CD4-positive, alpha-beta memory T cell (primary cell): ENCODE results near the gene KNL1. TPM values are rescaled to one million over a fixed set of nuclear protein-coding genes. Genes with fewer than 3 reads are reported as not detected.
A peak's percentile ranks its signal among the peaks of the same experiment; 100 is the strongest.

ENCODE experiments used
- CTCF ChIA-PET: fragments of 350-600 bp; sonication (Branson Sonifier 250); formaldehyde crosslinking; loops from one replicate; lab custom pipeline; 2021; ENCODE audit warnings: inconsistent platforms; ENCODE audit not compliant: partially characterized antibody; lab: Charles Lee
- POLR2A ChIA-PET: fragments of 350-600 bp; sonication (Branson Sonifier 250); formaldehyde crosslinking; loops from one replicate; lab custom pipeline; 2021; ENCODE audit not compliant: partially characterized antibody; lab: Charles Lee
- DNase-seq, 5 donors: peaks; one replicate each; pipeline versions ENCODE4 v3.0.0 to v3.0.0-alpha.2; 2020 to 2022; ENCODE audit warnings: mixed read lengths in 1 of 5
- H3K27ac ChIP-seq: one replicate; pipeline ENCODE4 v1.7.0; 2013; ENCODE audit warnings: low read depth, low read length
- H3K27me3 ChIP-seq: 2 replicates; pipeline ENCODE4 v1.7.0; 2013; ENCODE audit warnings: mild to moderate bottlenecking, low read length, moderate library complexity; ENCODE audit not compliant: insufficient read depth
- H3K36me3 ChIP-seq: 2 replicates; pipeline ENCODE4 v1.7.0; 2013; ENCODE audit warnings: mild to moderate bottlenecking, low read length, moderate library complexity; ENCODE audit not compliant: insufficient read depth
- H3K4me1 ChIP-seq: 2 replicates; pipeline ENCODE4 v1.7.0; 2013; ENCODE audit warnings: mild to moderate bottlenecking, low read length, moderate library complexity; ENCODE audit not compliant: insufficient read depth
- H3K4me3 ChIP-seq, 2 donors: one replicate each; pipeline ENCODE4 v1.7.0; 2013; ENCODE audit warnings: low read length in 2 of 2, mild to moderate bottlenecking in 1 of 2
- H3K9me3 ChIP-seq, 2 donors: one replicate each; pipeline ENCODE4 v1.7.0; 2013; ENCODE audit warnings: low read length in 2 of 2, control low read depth in 1 of 2; ENCODE audit not compliant: control insufficient read depth in 1 of 2
- H3K27ac Mint-ChIP-seq, 7 donors: one replicate each; pipeline ENCODE4 v1.8.0; 2020 to 2021; ENCODE audit warnings: mixed read lengths in 7 of 7, mild to moderate bottlenecking in 6 of 7, inconsistent platforms in 3 of 7, moderate library complexity in 3 of 7
- H3K27me3 Mint-ChIP-seq, 2 donors: one replicate each; pipeline ENCODE4 v1.8.0; 2020 to 2021; ENCODE audit warnings: mixed read lengths in 2 of 2
- H3K36me3 Mint-ChIP-seq, 2 donors: one replicate each; pipeline ENCODE4 v1.8.0; 2020 to 2021; ENCODE audit warnings: mixed read lengths in 2 of 2, inconsistent platforms in 1 of 2, mild to moderate bottlenecking in 1 of 2
- H3K4me1 Mint-ChIP-seq, 4 donors: one replicate each; pipeline ENCODE4 v1.8.0; 2020 to 2021; ENCODE audit warnings: mixed read lengths in 4 of 4, mild to moderate bottlenecking in 1 of 4
- H3K4me3 Mint-ChIP-seq, 8 donors: one replicate each; pipeline ENCODE4 v1.8.0; 2020 to 2021; ENCODE audit warnings: mixed read lengths in 8 of 8, mild to moderate bottlenecking in 7 of 8, moderate library complexity in 6 of 8, inconsistent platforms in 3 of 8
- H3K9me3 Mint-ChIP-seq, 8 donors: one replicate each; pipeline ENCODE4 v1.8.0; 2020 to 2021; ENCODE audit warnings: mixed read lengths in 8 of 8, mild to moderate bottlenecking in 5 of 8, inconsistent platforms in 3 of 8, moderate library complexity in 1 of 8
- intact Hi-C: fragments of 100-400 bp; cut with micrococcal nuclease; formaldehyde crosslinking; loops from one replicate; pipeline ENCODE4 v1.15.1; 2023
- polyA plus RNA-seq, 2 donors: library from polyadenylated mRNA; unstranded; fragments of 300-500 nt; fragmentation: Illumina TruSeq; gene quantifications; one replicate each; pipeline ENCODE4 v1.2.3, GENCODE V29; 2021
- total RNA-seq, 2 experiments: library from RNA; stranded (reverse); gene quantifications; one replicate each; pipeline ENCODE4 v1.2.3, GENCODE V29; 2021

Gene KNL1
- total and polyA plus RNA-seq, 4 experiments from 2014 or later, result 0.10 to 1.2 (median 0.99) TPM; not detected in 1

DNA sequence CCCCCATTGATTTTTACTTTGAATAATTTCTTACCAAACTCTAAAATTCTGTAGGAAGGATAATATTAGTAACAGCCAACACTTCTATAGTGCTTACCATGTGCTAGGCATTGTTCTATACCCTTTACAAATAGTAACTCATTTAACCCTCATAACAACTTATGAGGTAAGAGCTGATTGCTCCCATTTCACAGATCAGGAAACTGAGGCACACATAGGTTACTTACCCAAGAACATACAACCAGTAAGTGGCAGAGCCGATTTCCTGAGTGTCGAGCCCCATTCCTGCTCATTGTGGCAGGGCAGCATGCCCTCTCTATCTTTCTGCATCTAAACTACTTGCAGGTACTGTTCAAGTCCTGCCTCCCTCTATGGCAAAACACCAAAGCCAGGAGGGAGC lies 38.2 kb upstream of the KNL1 start:
- no peak overlapping the region for H3K4me3 ChIP-seq
- Mint-ChIP-seq H3K27ac (no peak overlapping the region), H3K27me3 (no peaks in the 10 kb centered on the region), H3K4me1 (peaks cover 6 to 14% (median 14%) of the 10 kb centered on the region in 4 donors), H3K36me3 (peaks cover 32 to 71% of the 10 kb centered on the region in 2 donors), H3K4me3 (no peak overlapping the region), H3K9me3 (no peaks in the 10 kb centered on the region)
- CTCF ChIA-PET, result no interaction called here
- no peaks in the 10 kb centered on the region for H3K27me3 ChIP-seq
- POLR2A ChIA-PET, result interaction anchor here (0.6 kb wide), 1 partner anchor 276 kb away, joined by 3 read pairs; no protein-coding TSS in a partner anchor
- peaks cover 15% of the 10 kb centered on the region for H3K36me3 ChIP-seq
- H3K9me3 ChIP-seq, result no peaks in the 10 kb centered on the region
- intact Hi-C loops, result no loop called here
- no peaks in the 10 kb centered on the region for H3K4me1 ChIP-seq
- H3K27ac ChIP-seq, result no peak overlapping the region
- DNase-seq, result no peak

DNA sequence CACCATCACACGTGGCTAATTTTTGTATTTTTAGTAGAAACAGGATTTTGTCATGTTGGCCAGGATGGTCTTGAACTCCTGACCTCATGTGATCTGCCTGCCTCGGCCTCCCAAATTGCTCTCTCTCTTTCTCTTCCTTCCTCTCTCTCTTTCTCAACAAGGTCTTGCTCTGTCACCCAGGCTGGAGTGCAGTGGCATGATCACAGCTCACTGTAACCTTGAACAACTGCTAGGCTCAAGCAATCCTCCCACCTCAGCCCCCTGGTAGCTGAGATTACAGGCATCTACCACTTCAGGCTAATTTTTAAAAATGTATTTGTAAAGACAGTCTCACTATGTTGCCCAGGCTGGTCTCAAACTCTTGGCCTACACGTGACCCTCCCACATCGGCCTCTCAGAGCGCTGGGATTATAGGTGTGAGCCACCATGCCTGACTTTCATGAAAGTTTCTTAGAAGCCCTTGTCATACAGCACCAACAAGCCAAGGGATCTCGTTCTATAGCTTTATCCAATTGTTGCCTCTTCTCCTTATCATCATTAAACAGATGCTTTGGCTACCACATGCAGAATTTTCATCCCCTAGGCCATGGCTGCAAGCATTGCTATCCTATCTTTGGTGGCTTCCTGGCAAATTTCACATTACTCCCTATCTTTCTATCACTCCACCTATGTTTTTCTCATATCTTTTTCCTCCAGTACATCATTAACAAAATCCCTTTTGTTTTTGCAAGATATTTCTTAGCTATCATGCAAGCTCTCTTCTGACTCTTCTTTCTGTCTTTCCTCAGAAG lies 34.9 kb upstream of the KNL1 start:
- Histone ChIP-seq H3K27ac (no peak overlapping the region), H3K9me3 (no peaks in the 10 kb centered on the region), H3K4me3 (no peak overlapping the region), H3K27me3 (no peaks in the 10 kb centered on the region), H3K4me1 (peaks cover 15% of the 10 kb centered on the region), H3K36me3 (peaks cover 4% of the 10 kb centered on the region)
- Mint-ChIP-seq H3K4me1 (peaks cover 16 to 38% (median 32%) of the 10 kb centered on the region in 4 donors), H3K27ac (peak overlapping the region in 2 of 7 donors; percentile 18 to 39), H3K9me3 (no peaks in the 10 kb centered on the region), H3K27me3 (no peaks in the 10 kb centered on the region), H3K4me3 (no peak overlapping the region), H3K36me3 (peaks cover 28 to 63% of the 10 kb centered on the region in 2 donors)
- CTCF ChIA-PET, result interaction anchor here (1.3 to 1.7 kb wide), 3 partner anchors 10 to 39 kb away, joined by 3 to 6 read pairs (median 3); partner anchors contain the start of gene RPUSD2
- intact Hi-C loops, result no loop called here
- POLR2A ChIA-PET, result no interaction called here
- no peak for DNase-seq

GRCh38 chr15:40562691-40563090 lies 31.4 kb upstream of the KNL1 start:
- Mint-ChIP-seq H3K27ac (peak overlapping the region in 4 of 7 donors; percentile 12 to 66 (median 42)), H3K36me3 (peaks cover 7 to 38% of the 10 kb centered on the region in 2 donors)

DNA sequence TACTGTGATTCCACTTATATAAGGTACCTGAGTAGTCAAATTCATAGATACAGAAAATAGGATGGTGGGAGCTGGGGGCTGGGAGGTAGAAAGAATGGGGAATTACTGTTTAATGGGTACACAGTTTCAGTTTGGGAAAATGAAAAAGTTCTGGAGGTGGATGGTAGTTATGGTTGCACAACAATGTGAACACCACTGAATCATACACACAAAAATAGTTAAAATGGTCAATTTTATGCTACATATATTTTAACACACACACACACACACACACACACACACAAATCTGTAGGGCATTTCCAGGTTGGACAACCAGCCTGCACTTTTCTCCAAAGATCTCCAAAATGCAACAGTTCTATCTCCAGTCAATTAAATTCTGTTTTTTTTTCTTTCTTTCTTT lies 30.6 kb upstream of the KNL1 start:
- Histone ChIP-seq H3K4me1 (peaks cover 28% of the 10 kb centered on the region), H3K9me3 (no peaks in the 10 kb centered on the region), H3K27ac (no peak overlapping the region), H3K4me3 (no peak overlapping the region), H3K36me3 (no peaks in the 10 kb centered on the region), H3K27me3 (no peaks in the 10 kb centered on the region)
- H3K4me1 Mint-ChIP-seq, result peaks cover 25 to 58% (median 44%) of the 10 kb centered on the region in 4 donors
- H3K27me3 Mint-ChIP-seq, result no peaks in the 10 kb centered on the region
- H3K4me3 Mint-ChIP-seq, result peak overlapping the region; percentile 50 to 97 (median 66)
- H3K9me3 Mint-ChIP-seq, result no peaks in the 10 kb centered on the region
- POLR2A ChIA-PET, result interaction anchor here (0.9 to 1.6 kb wide), 2 partner anchors 31 to 131 kb away, joined by 3 read pairs; partner anchors contain the start of genes KNL1 and RAD51
- DNase-seq, result no peak
- CTCF ChIA-PET, result no interaction called here
- H3K36me3 Mint-ChIP-seq, result peaks cover 7 to 31% of the 10 kb centered on the region in 2 donors
- peak overlapping the region in 5 of 7 donors; percentile 24 to 98 (median 82) for H3K27ac Mint-ChIP-seq
- intact Hi-C loops, result loop anchor here (10.0 kb wide), 1 partner anchor 331 kb away; the partner anchor contains the start of gene VPS18

More at GRCh38 chr15:40562691-40563090, 31.4 kb upstream of the KNL1 start:
- intact Hi-C loops, result loop anchor here (10.0 kb wide), 1 partner anchor 332 kb away; the partner anchor contains the start of gene VPS18
- Mint-ChIP-seq H3K9me3 (no peaks in the 10 kb centered on the region), H3K4me1 (peaks cover 26 to 57% (median 44%) of the 10 kb centered on the region in 4 donors), H3K27me3 (no peaks in the 10 kb centered on the region), H3K4me3 (peak overlapping the region in 3 of 8 donors; percentile 35 to 72 (median 69))
- Histone ChIP-seq H3K9me3 (no peaks in the 10 kb centered on the region), H3K27ac (no peak overlapping the region), H3K27me3 (no peaks in the 10 kb centered on the region), H3K36me3 (no peaks in the 10 kb centered on the region), H3K4me3 (no peak overlapping the region), H3K4me1 (peaks cover 26% of the 10 kb centered on the region)
- ChIA-PET CTCF (no interaction called here), POLR2A (interaction anchor here (1.6 kb wide), 1 partner anchor 132 kb away, joined by 3 read pairs; the partner anchor contains the start of gene RAD51)
- no peak for DNase-seq

DNA sequence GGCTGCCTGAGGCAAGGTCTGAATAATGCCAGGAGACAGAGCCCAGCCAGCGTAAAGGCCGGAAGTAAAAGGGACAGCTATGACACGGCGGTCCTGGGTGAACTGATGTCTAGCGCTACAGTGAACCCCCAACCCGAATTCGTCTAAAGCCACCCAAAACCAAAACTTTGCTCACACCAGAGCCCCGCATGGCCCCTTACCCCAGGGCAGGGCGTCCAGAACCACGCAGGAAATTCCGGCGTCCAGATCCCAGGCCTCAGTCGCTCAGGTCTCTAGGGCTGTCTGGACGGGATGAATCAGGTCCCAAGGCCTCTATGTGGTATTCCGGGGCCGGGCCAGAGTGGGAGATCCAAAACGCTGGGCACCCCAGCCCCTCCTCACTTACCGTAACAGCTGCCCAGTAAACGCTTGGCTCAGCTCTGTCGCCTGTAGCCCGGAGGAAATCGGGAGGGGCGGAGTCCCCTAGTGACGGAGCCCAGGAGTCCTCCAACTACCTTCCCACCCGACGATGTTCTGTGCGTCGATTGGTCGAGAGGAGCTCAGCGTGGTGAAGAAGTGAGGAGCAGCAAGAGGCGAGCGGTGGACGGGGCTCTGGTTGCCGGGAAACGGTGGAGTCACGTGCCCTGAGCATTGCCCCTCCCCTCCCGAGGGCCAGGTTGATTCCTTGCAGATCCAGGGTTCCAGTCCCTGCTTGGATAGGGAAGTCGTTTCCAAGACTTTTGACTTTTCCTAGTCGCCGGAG lies 29.3 kb upstream of the KNL1 start, which contains the start of gene CCDC32:
Gene CCDC32 (minus strand): TSS at position 452 of the 742 bp plus-strand sequence. CDS start 2,027 bp downstream, outside the sequence.
- Mint-ChIP-seq H3K36me3 (peaks cover 7 to 30% of the 10 kb centered on the region in 2 donors), H3K4me3 (peak within 1 kb of the TSS; percentile 95 to 98 (median 97)), H3K9me3 (no peaks in the 10 kb centered on the region), H3K27me3 (no peaks in the 10 kb centered on the region), H3K27ac (peak within 1 kb of the TSS; percentile 89 to 99 (median 98)), H3K4me1 (peaks cover 26 to 65% (median 42%) of the 10 kb centered on the region in 4 donors)
- no peaks in the 10 kb centered on the region for H3K9me3 ChIP-seq
- intact Hi-C loops, result loop anchor here (1.0 to 10.0 kb wide), 5 partner anchors 30 to 1098 kb away; partner anchors contain the start of genes DNAJC17, KNL1, MGA and VPS18
- ChIA-PET POLR2A (interaction anchor here (0.8 to 2.5 kb wide), 12 partner anchors 12 to 257 kb away, joined by 3 to 14 read pairs (median 4); partner anchors contain the start of genes BAHD1, GCHFR, KNL1 and PLCB2), CTCF (interaction anchor here (0.6 to 2.0 kb wide), 6 partner anchors 14 to 329 kb away, joined by 3 to 16 read pairs (median 4); partner anchors contain the start of gene VPS18)
- no peaks in the 10 kb centered on the region for H3K27me3 ChIP-seq
- H3K4me3 ChIP-seq, result peak within 1 kb of the TSS; percentile 97 to 98
- DNase-seq, result peak; percentile 93 to 98 (median 96)
- no peaks in the 10 kb centered on the region for H3K36me3 ChIP-seq
- H3K27ac ChIP-seq, result peak within 1 kb of the TSS; percentile 92
- peaks cover 34% of the 10 kb centered on the region for H3K4me1 ChIP-seq

DNA sequence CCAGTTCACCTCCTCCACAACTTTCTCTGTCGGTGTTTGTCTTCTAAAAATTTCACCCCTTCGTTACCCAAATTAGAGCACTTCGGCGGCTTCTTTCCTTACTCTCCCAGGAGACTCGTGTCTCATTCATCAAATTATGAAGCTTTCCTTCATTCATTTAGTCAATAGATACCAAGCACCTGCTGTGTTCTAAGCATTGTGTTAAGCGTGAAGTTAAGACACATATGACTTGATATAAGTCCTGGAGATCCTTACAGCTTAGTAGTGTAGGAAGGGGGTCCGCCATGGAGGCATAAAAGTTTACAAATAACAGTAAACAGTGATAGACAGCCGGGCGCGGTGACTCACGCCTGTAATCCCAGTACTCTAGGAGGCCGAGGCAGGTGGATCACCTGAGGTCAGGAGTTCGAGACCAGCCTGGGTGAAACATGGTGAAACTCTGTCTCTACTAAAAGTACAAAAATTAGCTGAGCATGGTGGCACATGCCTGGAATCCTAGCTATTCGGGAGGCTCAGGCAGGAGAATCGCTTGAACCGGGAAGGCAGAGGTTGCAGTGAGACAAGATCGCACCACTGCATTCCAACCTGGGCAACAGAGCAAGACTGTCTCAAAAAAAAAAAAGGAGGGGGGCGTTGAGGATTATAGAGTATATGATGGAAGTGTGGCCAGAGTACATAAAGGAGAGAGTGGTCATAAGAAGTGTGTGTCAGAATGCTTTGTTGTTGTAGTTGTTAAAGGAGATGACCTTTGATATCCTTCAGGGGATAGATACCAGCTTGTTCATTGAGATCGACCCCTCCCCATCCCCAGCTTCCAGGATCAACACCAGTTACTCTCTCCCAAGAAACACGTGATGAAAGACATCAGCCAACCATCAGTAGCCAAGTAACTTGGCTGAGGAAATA lies 28.5 kb upstream of the KNL1 start:
- DNase-seq, result no peak
- Histone ChIP-seq H3K36me3 (no peaks in the 10 kb centered on the region), H3K4me3 (peak overlapping the region; percentile 97 to 98), H3K9me3 (no peaks in the 10 kb centered on the region), H3K27me3 (no peaks in the 10 kb centered on the region), H3K4me1 (peaks cover 42% of the 10 kb centered on the region), H3K27ac (peak overlapping the region; percentile 92)
- POLR2A ChIA-PET, result interaction anchor here (0.9 to 2.5 kb wide), 10 partner anchors 13 to 258 kb away, joined by 3 to 14 read pairs (median 4); partner anchors contain the start of genes BAHD1, GCHFR, PLCB2 and RAD51
- peak overlapping the region; percentile 89 to 99 (median 98) for H3K27ac Mint-ChIP-seq
- H3K4me1 Mint-ChIP-seq, result peaks cover 31 to 68% (median 47%) of the 10 kb centered on the region in 4 donors
- H3K36me3 Mint-ChIP-seq, result peaks cover 7 to 32% of the 10 kb centered on the region in 2 donors
- CTCF ChIA-PET, result interaction anchor here (0.6 to 2.0 kb wide), 7 partner anchors 15 to 329 kb away, joined by 3 to 16 read pairs (median 5); partner anchors contain the start of genes PLCB2 and VPS18
- intact Hi-C loops, result loop anchor here (1.0 to 10.0 kb wide), 5 partner anchors 29 to 1097 kb away; partner anchors contain the start of genes DNAJC17, KNL1, MGA and VPS18
- H3K9me3 Mint-ChIP-seq, result no peaks in the 10 kb centered on the region
- no peaks in the 10 kb centered on the region for H3K27me3 Mint-ChIP-seq
- H3K4me3 Mint-ChIP-seq, result peak overlapping the region; percentile 95 to 98 (median 97)
